ENCODE measurements around the gene JADE3. TPM values are rescaled to one million over a fixed set of nuclear protein-coding genes. Genes with fewer than 3 reads are reported as not detected.
A peak's percentile ranks its signal among the peaks of the same experiment; 100 is the strongest.
"Not testable (repeated sequence)": the region's sequence is repeated elsewhere in the genome, so short reads cannot be mapped to it uniquely, and the experiment has no call there.

JADE3 gene
- total RNA-seq, 1 experiment from 2014 or later = 5.5 TPM

DNA sequence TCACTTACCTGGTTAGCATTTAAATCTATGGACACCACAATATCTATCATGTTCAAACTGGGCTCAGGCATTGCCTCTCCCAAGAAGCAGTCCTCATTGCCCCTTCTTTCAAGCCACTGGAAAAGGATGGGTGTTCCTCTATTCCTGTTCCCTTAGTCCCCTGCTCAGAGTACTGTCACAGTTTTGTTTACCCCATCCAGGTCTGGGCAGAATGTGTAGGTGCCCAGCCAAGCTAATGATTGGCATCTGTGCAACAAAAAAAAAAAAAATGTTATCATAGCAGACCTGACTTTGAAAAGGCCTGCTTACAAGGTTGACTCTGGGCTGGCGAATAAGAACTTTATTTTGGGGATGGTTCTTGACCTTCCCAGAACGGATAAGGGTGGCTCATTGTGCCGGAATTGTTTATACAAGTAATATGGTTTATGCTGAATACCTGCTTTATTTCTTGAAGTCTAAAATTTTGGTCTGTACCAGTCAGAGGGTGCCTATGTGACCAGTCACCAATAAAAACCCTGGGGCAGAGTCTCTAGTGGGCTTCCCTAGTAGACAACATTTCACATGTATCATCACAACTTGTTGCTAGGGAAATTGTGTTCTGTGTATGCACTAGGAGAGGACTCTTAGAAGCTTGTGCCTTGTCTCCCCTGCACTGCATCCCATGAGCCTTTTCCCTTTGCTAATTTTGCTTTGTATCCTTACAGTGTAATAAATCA, 47.9 kb downstream of the JADE3 start:
- Histone ChIP-seq H3K36me3 (no peaks in the 10 kb centered on the region), H3K9me3 (replicated peaks) (no peaks in the 10 kb centered on the region), H3K4me1 (no peaks in the 10 kb centered on the region), H3K27ac (no peak overlapping the region), H3K27me3 (no peaks in the 10 kb centered on the region), H3K4me3 (no peak overlapping the region)
- DNase-seq = no peak

DNA sequence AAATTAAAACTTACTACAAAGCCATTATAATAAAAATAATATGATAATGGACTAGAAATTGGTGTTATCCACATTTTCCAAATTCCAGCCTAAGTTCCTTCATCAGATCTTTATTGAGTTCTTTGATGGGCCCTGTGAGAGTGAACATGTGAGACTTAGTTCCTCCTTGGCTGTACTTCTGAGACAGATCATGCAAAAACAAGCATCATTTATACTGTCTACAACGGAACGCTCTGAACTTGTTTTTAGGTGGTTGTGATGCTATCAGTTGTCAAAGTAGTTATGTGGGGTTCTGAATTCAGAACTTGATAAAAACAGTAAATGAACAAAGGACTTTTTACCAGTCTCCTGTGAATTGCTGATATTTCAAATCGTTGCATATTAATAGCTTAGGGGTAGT, 48.9 kb downstream of the JADE3 start:
- Histone ChIP-seq H3K4me1 (no peaks in the 10 kb centered on the region), H3K4me3 (no peak overlapping the region), H3K36me3 (no peaks in the 10 kb centered on the region), H3K27ac (no peak overlapping the region), H3K27me3 (no peaks in the 10 kb centered on the region), H3K9me3 (replicated peaks) (no peaks in the 10 kb centered on the region)
- DNase-seq = no peak

DNA sequence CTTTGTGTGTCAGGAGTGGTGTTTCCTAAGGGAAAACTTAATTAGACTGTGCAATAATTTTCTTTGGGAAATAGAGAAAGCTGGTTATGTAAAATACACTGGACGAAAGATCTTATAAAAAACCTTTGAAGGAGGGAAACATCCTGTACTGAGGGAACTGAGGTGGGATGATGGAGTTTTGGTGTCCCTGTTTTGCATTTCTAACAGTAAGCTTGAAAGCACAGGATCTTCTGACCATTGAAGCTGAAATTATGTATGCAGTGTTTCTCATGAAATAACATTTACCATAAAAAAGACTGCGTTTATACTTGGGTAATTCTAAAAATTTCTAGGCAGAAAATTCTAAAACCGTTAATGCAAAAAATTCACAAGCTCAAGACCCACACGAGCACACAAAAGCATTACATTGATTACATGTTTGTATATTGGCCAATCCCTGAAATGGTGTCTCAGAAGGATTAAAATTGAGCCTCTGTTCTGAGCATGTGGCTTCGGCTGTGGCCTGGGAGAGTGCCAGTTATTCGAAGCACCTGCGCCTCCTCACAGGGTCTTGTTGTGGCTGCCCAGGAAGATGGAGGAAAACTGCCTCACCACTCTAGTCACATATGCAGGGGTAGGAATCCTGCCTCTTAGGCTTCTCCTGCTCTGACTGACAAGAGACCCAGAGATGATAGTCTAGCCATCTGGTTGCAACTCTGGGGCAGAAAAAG, 49.5 kb downstream of the JADE3 start:
- no peak overlapping the region for H3K27ac ChIP-seq
- DNase-seq = peak; percentile 2 to 10
- no peaks in the 10 kb centered on the region for H3K9me3 ChIP-seq (replicated peaks)
- H3K4me1 ChIP-seq = no peaks in the 10 kb centered on the region
- no peaks in the 10 kb centered on the region for H3K27me3 ChIP-seq
- no peaks in the 10 kb centered on the region for H3K36me3 ChIP-seq
- no peak overlapping the region for H3K4me3 ChIP-seq

DNA sequence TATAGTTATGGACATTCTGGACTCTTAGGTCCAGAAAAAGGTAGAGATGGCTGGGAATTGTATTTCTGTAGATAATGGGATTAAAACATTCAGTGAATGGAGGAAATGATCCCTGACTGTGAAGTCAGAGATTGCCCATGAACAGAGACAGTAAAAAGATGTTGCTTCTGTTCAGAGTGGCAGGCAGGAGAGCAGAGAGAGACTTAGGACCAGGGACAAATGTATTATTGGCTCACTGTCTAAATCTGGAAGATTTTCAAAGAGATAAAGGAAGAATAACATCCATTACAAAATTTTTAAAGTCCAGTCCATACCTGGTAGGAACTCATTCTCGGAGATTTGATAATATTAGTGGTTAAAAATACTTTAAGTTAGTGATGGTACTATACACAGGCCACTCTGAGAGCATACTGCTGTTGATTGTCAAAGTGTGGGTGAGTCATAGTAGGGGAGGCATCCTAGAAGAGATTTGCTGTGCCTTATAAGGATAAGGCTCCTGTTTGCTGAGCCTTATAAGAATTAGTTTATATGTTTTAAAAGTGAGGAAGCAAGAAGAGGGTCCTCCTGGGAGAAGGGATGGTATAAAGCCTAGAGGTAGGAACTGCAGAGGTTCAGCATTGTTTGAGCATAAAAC, 53.0 kb downstream of the JADE3 start:
- Histone ChIP-seq H3K4me1 (no peaks in the 10 kb centered on the region), H3K36me3 (no peaks in the 10 kb centered on the region), H3K9me3 (replicated peaks) (no peaks in the 10 kb centered on the region), H3K4me3 (no peak overlapping the region), H3K27ac (no peak overlapping the region), H3K27me3 (no peaks in the 10 kb centered on the region)
- no peak for DNase-seq

DNA sequence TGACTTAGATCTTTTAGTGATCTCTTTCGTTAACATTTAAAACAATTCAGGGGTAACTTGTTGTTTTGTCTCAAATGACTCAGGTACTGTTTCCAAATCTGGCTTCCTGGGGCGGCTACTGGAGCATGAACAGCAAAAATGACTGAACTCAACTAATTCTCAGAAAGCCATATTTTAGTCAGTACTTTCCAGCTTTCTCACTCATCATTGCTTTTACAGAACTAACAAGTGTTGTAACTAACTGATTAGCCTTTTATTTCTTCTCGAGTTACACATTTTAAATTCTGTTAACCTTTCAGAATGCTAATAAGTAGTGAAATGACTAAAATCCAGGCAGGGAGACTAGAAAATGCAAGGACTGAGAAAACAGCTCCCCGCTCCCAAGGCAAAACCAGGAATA, 55.3 kb downstream of the JADE3 start:
- Histone ChIP-seq H3K27ac (no peak overlapping the region), H3K27me3 (no peaks in the 10 kb centered on the region), H3K4me3 (no peak overlapping the region), H3K4me1 (no peaks in the 10 kb centered on the region), H3K36me3 (no peaks in the 10 kb centered on the region), H3K9me3 (replicated peaks) (no peaks in the 10 kb centered on the region)
- no peak for DNase-seq

DNA sequence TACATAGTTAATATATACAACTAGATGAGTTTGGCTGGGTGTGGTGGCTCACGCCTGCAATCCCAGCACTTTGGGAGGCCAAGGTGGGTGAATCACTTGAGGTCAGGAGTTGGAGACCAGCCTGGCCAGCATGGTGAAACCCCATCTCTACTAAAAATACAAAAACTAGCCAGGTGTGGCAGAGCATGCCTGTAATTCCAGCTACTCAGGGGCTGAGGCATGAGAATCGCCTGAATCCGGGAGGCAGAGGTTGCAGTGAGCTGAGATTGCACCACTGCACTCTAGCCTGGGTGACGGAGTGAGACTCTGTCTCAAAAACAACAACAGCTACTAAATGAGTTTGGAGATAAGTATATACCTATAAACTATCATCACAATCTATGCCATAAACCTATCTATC, 64.8 kb downstream of the JADE3 start:
- H3K4me3 ChIP-seq; H3K4me1 ChIP-seq; H3K27ac ChIP-seq; H3K9me3 ChIP-seq (replicated peaks); H3K36me3 ChIP-seq; H3K27me3 ChIP-seq; DNase-seq: not testable (repeated sequence)

DNA sequence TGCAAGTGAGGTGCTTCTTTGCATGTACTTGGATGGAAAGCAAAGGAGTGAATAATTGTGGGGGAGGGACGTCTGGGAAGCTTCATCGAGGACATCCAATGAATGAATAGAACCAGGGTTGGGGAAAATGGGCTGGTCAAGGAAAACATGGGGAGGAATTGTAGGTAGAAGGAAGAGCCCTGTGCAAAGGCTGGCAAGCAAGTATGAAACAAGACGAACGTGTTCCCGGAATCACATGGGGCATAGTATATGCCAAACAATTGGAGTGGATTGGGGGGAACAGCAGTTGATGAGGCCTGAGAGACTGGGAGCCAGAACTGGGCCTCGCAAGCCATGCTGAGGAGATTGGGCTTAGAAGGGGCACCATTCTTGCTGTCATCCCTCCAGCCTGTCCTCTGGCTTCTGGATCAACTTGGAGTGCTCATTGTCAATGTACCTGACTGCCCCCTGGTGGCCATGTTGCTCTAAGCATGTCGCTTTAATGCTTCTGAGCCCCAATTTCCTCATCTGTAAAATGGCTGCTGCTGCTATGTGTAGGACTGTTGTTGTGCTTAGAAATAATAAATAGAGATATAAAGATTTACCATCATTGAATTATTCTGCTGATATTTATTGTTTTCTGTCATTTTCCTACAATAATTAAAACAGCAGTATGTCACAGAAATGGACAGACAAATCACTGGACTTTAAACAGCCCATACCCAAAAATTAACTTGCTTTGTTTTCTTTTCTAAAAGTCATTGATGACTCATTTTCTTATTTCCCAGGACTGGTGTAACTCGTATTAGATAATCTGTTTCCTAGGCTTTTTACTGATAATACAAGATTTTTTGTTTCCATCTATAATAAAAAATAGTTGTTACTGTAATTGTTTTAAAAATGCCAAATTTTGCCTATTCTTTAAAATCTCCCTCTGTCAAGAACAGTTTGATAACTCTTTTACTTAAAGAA, 66.4 kb downstream of the JADE3 start:
- peak overlapping the region; percentile 31; the same call in 1 of the 2 replicates for H3K27ac ChIP-seq
- no peaks in the 10 kb centered on the region for H3K27me3 ChIP-seq
- peak; percentile 59 to 71 for DNase-seq
- H3K4me3 ChIP-seq = no peak overlapping the region
- no peaks in the 10 kb centered on the region for H3K9me3 ChIP-seq (replicated peaks)
- no peaks in the 10 kb centered on the region; the same call in 1 of the 2 replicates for H3K4me1 ChIP-seq
- no peaks in the 10 kb centered on the region for H3K36me3 ChIP-seq

DNA sequence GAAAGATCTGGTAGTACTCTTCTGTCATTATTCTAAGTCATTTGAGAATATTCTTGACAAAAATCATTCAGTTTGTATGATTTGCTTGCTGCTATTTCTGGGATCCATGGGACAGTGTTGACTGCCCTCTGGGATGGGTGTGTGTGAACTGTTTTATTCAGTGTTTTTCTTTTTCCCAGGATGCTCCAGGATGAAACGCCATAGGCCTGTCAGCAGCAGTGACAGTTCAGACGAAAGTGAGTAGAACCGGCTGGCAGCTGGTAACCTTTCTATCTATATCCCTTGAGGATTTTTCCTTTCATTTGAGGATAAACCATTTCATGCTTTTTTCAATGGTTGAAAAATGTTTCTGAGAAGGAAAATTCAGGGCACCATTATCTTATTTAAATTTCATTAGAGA, 72.5 kb downstream of the JADE3 start:
- Histone ChIP-seq H3K27me3 (no peaks in the 10 kb centered on the region), H3K4me3 (no peak overlapping the region), H3K4me1 (no peaks in the 10 kb centered on the region), H3K9me3 (replicated peaks) (no peaks in the 10 kb centered on the region), H3K27ac (no peak overlapping the region), H3K36me3 (no peaks in the 10 kb centered on the region)
- no peak for DNase-seq

DNA sequence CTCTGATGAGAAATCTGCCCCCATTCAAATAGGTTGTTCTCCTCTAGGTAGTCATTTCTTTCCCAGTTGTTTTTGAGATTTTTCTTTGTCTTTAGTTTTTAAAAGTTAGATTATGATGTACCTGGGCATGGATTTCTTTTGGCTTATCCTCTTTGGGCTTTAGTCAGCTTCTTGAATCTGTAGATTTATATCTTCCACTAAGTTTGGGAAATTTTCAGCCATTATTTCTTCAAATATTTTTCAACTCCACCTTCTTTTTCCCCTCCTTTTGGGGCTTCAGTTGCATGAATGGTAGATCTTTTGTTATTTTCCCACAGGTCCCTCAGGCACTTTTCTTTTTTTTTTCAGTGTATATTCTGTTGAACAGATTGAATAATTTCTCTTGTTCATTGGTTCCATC, 77.3 kb downstream of the JADE3 start:
- no peaks in the 10 kb centered on the region for H3K4me1 ChIP-seq
- H3K36me3 ChIP-seq = no peaks in the 10 kb centered on the region
- H3K27ac ChIP-seq = no peak overlapping the region
- no peaks in the 10 kb centered on the region for H3K27me3 ChIP-seq
- H3K4me3 ChIP-seq = no peak overlapping the region
- no peak for DNase-seq
- H3K9me3 ChIP-seq (replicated peaks) = no peaks in the 10 kb centered on the region

DNA sequence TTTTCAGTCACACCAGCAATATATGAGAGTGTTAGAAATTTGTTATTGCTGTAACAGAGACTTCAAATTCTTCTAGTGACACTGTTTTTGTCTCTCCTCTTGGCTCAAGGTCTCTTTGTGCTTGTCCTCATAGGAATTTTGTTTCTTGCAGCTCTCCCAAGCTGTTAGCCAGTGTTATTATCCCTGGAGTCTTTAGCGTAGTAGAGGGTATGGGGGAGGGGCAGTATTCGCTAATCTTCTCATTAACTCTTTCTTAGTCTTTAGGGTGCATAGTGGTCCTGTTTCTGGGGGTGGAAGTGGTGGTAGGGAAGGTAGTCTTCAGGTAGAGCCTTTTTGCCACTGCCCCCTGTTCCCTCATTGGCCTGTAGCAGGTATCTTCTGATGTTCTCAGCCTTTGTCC, 79.4 kb downstream of the JADE3 start:
- Histone ChIP-seq H3K36me3 (no peaks in the 10 kb centered on the region), H3K4me1 (no peaks in the 10 kb centered on the region), H3K9me3 (replicated peaks) (no peaks in the 10 kb centered on the region), H3K4me3 (no peak overlapping the region), H3K27me3 (no peaks in the 10 kb centered on the region), H3K27ac (no peak overlapping the region)
- DNase-seq = no peak

DNA sequence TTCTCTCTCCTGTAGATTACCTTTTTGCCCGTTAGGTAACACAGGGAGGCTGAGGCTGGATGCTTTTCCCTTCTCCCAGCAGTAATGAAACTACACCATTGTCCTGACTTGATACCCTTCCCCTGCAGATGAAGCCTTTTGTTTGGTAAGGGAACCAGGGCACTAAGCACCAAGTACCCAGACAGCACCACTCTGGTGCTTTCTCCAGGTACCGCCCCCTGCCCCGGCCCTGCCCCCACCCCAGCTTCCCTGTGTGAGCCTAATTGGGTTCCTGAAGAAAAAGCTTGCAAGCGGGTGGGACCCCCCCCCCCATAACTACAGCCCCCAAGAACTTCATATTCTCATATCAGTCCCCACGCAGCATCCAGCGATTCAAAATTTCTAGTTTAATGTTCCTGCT, 79.8 kb downstream of the JADE3 start:
- no peaks in the 10 kb centered on the region for H3K4me1 ChIP-seq
- no peaks in the 10 kb centered on the region for H3K9me3 ChIP-seq (replicated peaks)
- no peak overlapping the region for H3K27ac ChIP-seq
- no peaks in the 10 kb centered on the region for H3K27me3 ChIP-seq
- no peaks in the 10 kb centered on the region for H3K36me3 ChIP-seq
- no peak for DNase-seq
- H3K4me3 ChIP-seq = no peak overlapping the region

DNA sequence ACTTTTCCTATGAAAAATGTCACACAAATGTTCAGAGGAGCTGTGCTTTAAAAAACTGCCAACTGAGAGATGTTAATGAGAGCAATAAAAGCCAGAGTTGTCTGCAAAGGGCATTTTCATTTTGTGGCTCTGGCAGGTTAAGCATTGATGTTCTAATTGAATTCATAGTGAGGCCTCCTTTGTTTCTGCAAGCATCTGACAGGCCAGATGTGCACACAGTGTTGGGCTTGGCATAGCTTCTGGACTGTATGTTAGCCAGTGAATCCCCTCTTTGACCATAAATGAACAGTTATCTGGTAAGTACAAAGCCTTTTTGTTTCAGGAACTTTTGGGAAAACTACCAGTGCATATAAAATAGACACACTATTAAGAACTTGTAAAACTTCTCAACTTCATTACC, 81.9 kb downstream of the JADE3 start:
- H3K27ac ChIP-seq = no peak overlapping the region
- no peak for DNase-seq
- H3K36me3 ChIP-seq = no peaks in the 10 kb centered on the region
- no peaks in the 10 kb centered on the region for H3K27me3 ChIP-seq
- no peaks in the 10 kb centered on the region for H3K9me3 ChIP-seq (replicated peaks)
- no peaks in the 10 kb centered on the region for H3K4me1 ChIP-seq
- no peak overlapping the region for H3K4me3 ChIP-seq

DNA sequence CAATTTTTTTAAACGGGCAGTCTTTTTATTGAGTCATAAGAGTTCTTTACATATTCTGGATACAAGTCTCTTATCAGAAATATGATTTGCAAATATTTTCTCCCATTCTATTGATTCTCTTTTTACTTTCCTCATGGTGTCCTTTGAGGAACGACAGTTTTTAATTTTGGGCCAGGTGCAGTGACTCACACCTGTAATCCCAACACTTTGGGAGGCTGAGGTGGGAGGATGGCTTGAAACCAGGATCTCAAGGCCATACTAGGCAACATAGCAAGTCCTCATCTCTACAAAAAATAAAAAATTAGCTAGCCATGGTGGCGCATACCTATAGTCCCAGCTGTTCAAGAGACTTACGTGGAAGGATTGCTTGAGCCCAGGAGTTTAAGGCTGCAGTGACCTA, 99.9 kb downstream of the JADE3 start:
- Histone ChIP-seq H3K9me3 (replicated peaks) (no peaks in the 10 kb centered on the region), H3K4me1 (no peaks in the 10 kb centered on the region), H3K27me3 (no peaks in the 10 kb centered on the region), H3K27ac (no peak overlapping the region), H3K36me3 (no peaks in the 10 kb centered on the region), H3K4me3 (no peak overlapping the region)
- DNase-seq = no peak

DNA sequence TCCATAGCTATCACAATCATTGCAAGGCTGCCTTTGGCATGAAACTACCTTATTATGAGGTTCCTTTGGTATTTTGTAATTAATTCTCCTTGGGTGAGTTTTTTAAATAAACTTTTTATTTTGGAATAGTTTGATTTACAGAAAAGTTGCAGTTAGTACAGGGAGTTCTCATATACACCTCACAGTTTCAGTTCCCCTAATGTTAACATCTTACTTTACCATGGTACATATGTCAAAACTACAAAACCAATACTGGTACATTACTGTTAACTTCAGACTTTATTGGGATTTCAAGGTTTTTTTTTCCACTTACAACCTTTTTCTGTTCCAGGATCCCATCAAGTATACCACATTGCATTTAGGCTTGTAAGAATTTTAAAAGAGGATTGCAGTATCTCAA, 114.0 kb downstream of the JADE3 start:
- Histone ChIP-seq H3K4me1 (no peaks in the 10 kb centered on the region), H3K36me3 (no peaks in the 10 kb centered on the region), H3K9me3 (replicated peaks) (no peaks in the 10 kb centered on the region), H3K4me3 (no peak overlapping the region), H3K27me3 (no peaks in the 10 kb centered on the region), H3K27ac (no peak overlapping the region)
- DNase-seq = no peak

DNA sequence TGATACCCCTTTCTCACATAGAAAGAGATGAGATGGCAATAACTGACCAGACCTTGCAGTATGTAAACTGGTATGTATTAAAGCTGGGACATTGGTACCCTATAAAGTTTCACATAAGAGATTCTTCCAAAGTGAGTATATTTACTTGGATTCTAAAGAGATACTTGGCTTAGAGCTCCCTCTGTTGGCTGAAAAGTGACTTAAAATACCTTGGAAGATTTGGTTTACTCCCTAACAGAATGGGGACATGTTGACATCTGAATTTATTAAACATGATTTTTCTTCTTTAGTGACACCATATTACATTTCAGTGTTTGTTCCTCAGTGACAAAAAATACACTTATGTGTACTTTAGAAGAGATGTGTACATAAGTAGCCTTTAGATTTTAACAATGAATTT, 118.1 kb downstream of the JADE3 start:
- H3K27me3 ChIP-seq = no peaks in the 10 kb centered on the region
- H3K9me3 ChIP-seq (replicated peaks) = no peaks in the 10 kb centered on the region
- DNase-seq = peak; percentile 3 to 67
- H3K27ac ChIP-seq = no peak overlapping the region
- no peaks in the 10 kb centered on the region for H3K4me1 ChIP-seq
- no peak overlapping the region for H3K4me3 ChIP-seq
- H3K36me3 ChIP-seq = no peaks in the 10 kb centered on the region
